Left ventricle myocardium superior (tissue), 1 donor: ENCODE measurements around the gene PRLH. TPM values are rescaled to one million over a fixed set of nuclear protein-coding genes. Genes with fewer than 3 reads are reported as not detected.
"Not testable (repeated sequence)": the region's sequence is repeated elsewhere in the genome, so short reads cannot be mapped to it uniquely, and the experiment has no call there.

Experiments used
- ATAC-seq: fragments of 200-7000 bp; cut with Tn5 transposase; one replicate; pipeline ENCODE4 v1.9.1; 2020; ENCODE audit warnings: mild to moderate bottlenecking, moderate library complexity
- DNase-seq: peaks from one replicate; pipeline ENCODE4 v3.0.0-alpha.2; 2020
- intact Hi-C: fragments of 100-400 bp; cut with micrococcal nuclease; formaldehyde crosslinking; loops from one replicate; pipeline ENCODE4 v1.11.0; 2022
- total RNA-seq: library from RNA; stranded (reverse); fragmentation: NEBNext Ultra II Directional; extraction: Animal tissue kit (Norgen Biotek cat#: 25700); gene quantifications from one replicate; pipeline ENCODE4 v1.2.1, GENCODE V29; 2021
- donor health status: DM: no; HTN: yes; CAD: no; lungs with severe emphysema.

PRLH gene
- total RNA-seq, 1 donor from 2014 or later: not detected

GRCh38 chr2:237593596-237594320, 27.4 kb downstream of the PRLH start:
- no peak for DNase-seq
- intact Hi-C loops: no loop called here
- no peak for ATAC-seq

DNA sequence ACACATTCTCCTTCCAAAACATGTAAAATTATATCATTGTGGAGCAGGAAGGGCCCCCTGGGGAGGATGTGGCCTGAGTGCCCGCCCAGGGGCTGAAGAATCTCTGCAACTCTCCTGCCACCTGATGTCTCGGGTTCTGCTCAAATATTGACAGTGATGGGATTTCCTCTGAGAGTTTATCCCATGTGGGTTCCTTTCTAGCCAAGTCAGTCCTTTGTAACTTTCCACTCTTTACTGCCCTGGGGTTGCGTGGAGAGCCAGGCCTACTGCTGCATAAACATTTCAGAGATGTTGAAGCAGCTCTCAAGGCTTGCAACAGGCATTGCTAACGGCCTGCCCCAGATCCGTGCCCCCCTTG, 28.1 kb downstream of the PRLH start:
- ATAC-seq (peak; percentile 39), DNase-seq (no peak)
- intact Hi-C loops: no loop called here

- intact Hi-C loops, ATAC-seq, DNase-seq: not testable (repeated sequence)
Observed at GRCh38 chr2:237595829-237596519, 29.6 kb downstream of the PRLH start.

GRCh38 chr2:237596520-237597195, 30.3 kb downstream of the PRLH start:
- no peak for ATAC-seq
- DNase-seq: no peak
- intact Hi-C loops: no loop called here

- ATAC-seq (no peak), DNase-seq (no peak)
- intact Hi-C loops: no loop called here
Observed at GRCh38 chr2:237597196-237598145, 31.1 kb downstream of the PRLH start.

DNA sequence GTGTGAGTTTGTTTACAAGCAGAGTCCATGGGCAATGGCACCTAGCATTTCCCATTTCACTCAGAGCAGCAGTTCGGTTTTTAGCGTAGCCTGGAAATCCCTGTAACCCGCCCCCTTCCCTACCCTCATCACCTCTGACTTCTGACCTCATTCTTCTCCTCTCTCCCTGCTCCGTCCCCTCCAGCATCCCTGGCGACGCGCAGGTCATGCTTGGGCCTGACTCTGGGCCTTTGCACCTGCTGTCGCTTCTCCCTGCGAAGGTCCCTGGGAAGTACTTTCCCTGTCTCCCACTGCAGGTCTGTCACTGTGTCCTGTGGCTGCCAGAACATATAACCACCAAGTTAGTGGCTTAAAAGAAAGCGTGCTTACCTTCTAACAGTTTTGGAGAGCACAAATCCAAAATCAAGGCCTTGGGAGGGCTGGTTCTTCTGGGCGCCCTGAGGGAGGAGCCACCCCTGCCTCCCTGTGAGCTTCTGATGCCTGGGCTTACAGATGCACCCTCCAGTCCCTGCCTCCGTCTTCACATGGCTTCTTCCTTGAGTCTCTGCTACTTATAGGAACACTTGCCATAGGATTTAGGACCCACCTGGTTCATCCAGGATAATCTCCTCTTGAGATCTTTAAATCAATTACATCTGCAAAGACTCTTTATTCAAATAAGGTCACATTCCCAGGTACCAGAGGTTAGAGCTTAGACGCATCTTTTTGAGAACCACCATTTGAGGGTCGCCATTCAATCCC, 32.3 kb downstream of the PRLH start:
- intact Hi-C loops: no loop called here
- DNase-seq (no peak), ATAC-seq (no peak)

- intact Hi-C loops: loop anchor here (10.0 kb wide), 1 partner anchor 75 kb away; no protein-coding TSS in a partner anchor
- DNase-seq (no peak), ATAC-seq (no peak)
Observed at GRCh38 chr2:237599465-237600110, 33.2 kb downstream of the PRLH start.

DNA sequence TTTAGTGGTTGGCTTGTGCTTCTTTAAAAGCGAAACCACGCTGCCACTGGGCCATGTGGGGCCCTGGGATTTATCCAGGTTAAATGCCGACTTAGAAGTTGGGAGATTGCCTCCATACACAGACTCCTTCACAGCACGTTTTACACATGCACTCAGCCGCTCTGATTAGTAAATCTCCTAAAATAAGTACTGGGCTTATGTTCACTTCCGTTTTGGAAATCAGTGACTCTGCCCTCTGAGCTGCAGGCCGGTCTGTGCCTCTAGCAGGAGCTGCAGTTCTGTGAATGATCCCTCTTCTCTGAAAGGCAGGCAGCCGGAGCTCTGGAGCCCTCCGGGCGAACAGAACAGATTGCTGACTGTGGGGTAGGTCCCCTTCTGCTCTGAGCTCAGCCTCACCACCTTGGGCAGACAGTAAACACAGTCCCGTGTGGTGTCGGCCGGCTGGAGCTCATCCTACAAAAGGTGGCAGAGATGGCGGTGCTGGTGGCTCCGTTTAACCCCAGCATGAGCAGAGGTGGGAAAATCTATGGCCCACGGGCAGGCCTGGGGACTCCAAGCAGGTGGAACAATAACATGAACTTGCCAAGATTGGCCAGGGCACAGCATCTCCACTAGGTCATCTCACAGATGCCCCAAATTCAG, 34.0 kb downstream of the PRLH start:
- DNase-seq (peak; percentile 72), ATAC-seq (peak; percentile 88)
- intact Hi-C loops: loop anchor here (10.0 kb wide), 1 partner anchor 74 kb away; no protein-coding TSS in a partner anchor

DNA sequence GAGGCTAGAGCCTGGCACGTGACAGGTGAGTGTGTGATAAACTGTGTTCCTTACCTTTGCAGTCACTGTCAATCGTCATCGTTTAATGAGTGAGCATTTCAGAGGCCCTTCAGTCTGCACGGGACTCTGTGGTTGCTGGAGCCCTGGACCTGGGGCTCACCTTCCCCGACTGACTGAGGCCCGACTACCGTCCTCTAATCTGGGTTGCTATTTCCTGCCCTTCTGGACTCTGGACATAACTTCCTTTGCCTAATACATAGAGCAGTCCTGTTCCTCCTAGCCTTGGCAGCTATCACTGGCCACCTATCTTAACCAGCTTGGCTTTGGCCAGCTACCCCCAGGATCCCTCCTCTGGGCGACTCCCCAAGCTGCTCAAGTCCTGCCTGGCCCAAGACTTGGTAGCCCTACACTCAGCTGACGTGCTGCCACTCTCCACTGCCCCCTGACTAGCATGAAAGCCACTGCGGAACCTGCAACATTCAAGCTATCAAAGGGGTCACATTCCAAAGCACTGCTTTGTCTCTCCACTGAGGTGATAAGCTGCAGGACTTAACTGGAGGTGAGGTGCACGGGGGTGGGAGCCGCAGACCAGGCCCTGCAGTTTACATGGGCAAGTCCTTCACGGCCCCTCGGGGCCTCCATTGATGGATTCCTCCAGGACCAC, 35.2 kb downstream of the PRLH start:
- ATAC-seq (peak; percentile 5), DNase-seq (no peak)
- intact Hi-C loops: loop anchor here (10.0 kb wide), 1 partner anchor 73 kb away; no protein-coding TSS in a partner anchor

GRCh38 chr2:237602409-237602808, 36.0 kb downstream of the PRLH start:
- DNase-seq (no peak), ATAC-seq (no peak)
- intact Hi-C loops: loop anchor here (10.0 kb wide), 1 partner anchor 72 kb away; no protein-coding TSS in a partner anchor

GRCh38 chr2:237603049-237603717, 36.8 kb downstream of the PRLH start:
- no peak for DNase-seq
- ATAC-seq: no peak
- intact Hi-C loops: loop anchor here (10.0 kb wide), 1 partner anchor 72 kb away; no protein-coding TSS in a partner anchor

- intact Hi-C loops: loop anchor here (10.0 kb wide), 1 partner anchor 71 kb away; no protein-coding TSS in a partner anchor
Observed at GRCh38 chr2:237603718-237604362, 37.5 kb downstream of the PRLH start.

DNA sequence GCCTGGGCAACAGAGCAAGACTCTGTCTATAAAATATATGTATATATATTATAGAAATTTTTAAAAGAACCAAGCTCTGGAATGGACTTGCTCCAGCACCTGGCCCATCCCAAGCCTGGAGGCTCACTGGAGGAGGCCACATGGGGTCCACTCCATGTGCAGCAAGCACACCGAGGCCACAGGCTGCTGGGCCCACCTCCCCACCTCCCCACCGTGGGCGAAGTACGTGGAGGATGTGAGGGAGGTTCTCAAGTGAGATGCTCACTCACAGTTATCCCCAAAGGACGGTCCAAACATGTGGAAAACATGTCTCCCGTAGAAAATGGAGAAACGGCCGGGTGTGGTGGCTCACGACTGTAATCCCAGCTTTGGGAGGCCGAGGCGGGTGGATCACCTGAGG, 38.0 kb downstream of the PRLH start:
- DNase-seq (no peak), ATAC-seq (no peak)
- intact Hi-C loops: loop anchor here (10.0 kb wide), 1 partner anchor 70 kb away; no protein-coding TSS in a partner anchor

More at GRCh38 chr2:237603718-237604362, 37.5 kb downstream of the PRLH start:
- no peak for ATAC-seq
- DNase-seq: no peak

DNA sequence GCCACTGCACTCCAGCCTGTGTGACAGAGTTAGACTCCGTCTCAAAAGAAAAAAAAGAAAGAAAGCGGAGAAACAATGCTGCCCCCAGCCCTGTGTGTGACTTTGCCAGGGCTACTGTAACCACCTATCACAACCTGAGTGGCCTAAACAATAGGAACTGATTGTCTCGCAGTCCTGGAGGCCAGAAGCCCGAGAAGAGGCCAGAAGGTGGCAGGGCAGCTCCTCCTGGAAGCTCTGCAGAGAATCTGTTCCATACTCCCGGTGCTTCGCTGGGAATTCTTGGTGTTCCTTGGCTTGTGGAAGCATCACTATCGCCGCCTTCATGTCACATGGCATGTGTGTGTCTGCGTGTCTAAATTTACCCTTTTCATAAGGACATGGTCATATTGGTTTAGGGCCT, 38.6 kb downstream of the PRLH start:
- DNase-seq (no peak), ATAC-seq (no peak)
- intact Hi-C loops: loop anchor here (10.0 kb wide), 1 partner anchor 70 kb away; no protein-coding TSS in a partner anchor

- not testable (repeated sequence) for DNase-seq, ATAC-seq
- intact Hi-C loops: loop anchor here (10.0 kb wide), 1 partner anchor 68 kb away; no protein-coding TSS in a partner anchor
Observed at GRCh38 chr2:237606522-237606921, 40.1 kb downstream of the PRLH start.
